ENCODE data around the gene SPAG9.

Gene SPAG9

GRCh38 chr17:50919321-50920040 is 201.2 kb downstream of the SPAG9 start:
- peak; percentile 50 to 61 for DNase-seq (ENCODE audit: low read depth in 1 of 2, low spot score in 1 of 2)

GRCh38 chr17:50918933-50919296 is 201.8 kb downstream of the SPAG9 start:
- DNase-seq (ENCODE audit: low read depth in 1 of 2, low spot score in 1 of 2), result no peak

GRCh38 chr17:50918071-50918932 is 202.4 kb downstream of the SPAG9 start:
- DNase-seq (ENCODE audit: low read depth in 1 of 2, low spot score in 1 of 2), result no peak

- DNase-seq (ENCODE audit: low read depth in 1 of 2, low spot score in 1 of 2), result no peak
Observed at GRCh38 chr17:50917418-50917743, 203.3 kb downstream of the SPAG9 start.

GRCh38 chr17:50916708-50917417 is 203.8 kb downstream of the SPAG9 start:
- no peak for DNase-seq (ENCODE audit: low read depth in 1 of 2, low spot score in 1 of 2)

- DNase-seq (ENCODE audit: low read depth in 1 of 2, low spot score in 1 of 2), result no peak
Observed at GRCh38 chr17:50916026-50916707, 204.5 kb downstream of the SPAG9 start.

GRCh38 chr17:50914505-50915063 is 206.1 kb downstream of the SPAG9 start:
- DNase-seq (ENCODE audit: low read depth in 1 of 2, low spot score in 1 of 2), result no peak

- DNase-seq (ENCODE audit: low read depth in 1 of 2, low spot score in 1 of 2), result no peak
Observed at GRCh38 chr17:50913120-50913519, 207.5 kb downstream of the SPAG9 start.

Measured in activated T-helper 1 cell treated with anti-CD3 and anti-CD28 coated beads, Interleukin-2, amount 50 U/mL, for 16 hours (primary cell).